K562 (cell line): ENCODE results near the gene REG4. TPM values are rescaled to one million over a fixed set of nuclear protein-coding genes. Genes with fewer than 3 reads are reported as not detected.

Experiments
- ARID2 ChIP-seq: fragments of 450-650 bp; IDR thresholded peaks from 2 replicates; pipeline ENCODE4 v1.6.1; 2017; ENCODE audit warnings: antibody characterized with exemption, mild to moderate bottlenecking
- CBFA2T2 ChIP-seq: fragments of 450-650 bp; conservative IDR thresholded peaks from 2 replicates; pipeline ENCODE4 v1.6.1; 2017; ENCODE audit warnings: mild to moderate bottlenecking
- CBFB ChIP-seq: sonication (generic); formaldehyde crosslinking; IDR thresholded peaks from 2 replicates; pipeline ENCODE4 v1.4.0; 2020; ENCODE audit warnings: mild to moderate bottlenecking, missing genetic modification reagents
- DDX20 ChIP-seq: fragments of 450-650 bp; IDR thresholded peaks from 2 replicates; pipeline ENCODE4 v1.6.1; 2016; ENCODE audit warnings: missing genetic modification characterization, low read depth, mild to moderate bottlenecking, missing compliant biosample characterization, moderate library complexity
- DIDO1 ChIP-seq: fragments of 450-650 bp; IDR thresholded peaks from 2 replicates; pipeline ENCODE4 v1.6.1; 2016; ENCODE audit warnings: low read depth, missing biosample characterization, missing genetic modification characterization
- HDAC2 ChIP-seq: fragments of 450-650 bp; IDR thresholded peaks from 2 replicates; pipeline ENCODE4 v1.6.1; 2016; ENCODE audit warnings: mild to moderate bottlenecking
- MAFF ChIP-seq: IDR thresholded peaks from 2 replicates; pipeline ENCODE4 v1.6.1; 2012; ENCODE audit warnings: low read length, improper control_type of control experiment
- PCBP1 ChIP-seq: fragments of 200-400 bp; formaldehyde crosslinking; IDR thresholded peaks from 2 replicates; pipeline ENCODE4 v1.6.1; 2018; ENCODE audit warnings: mild to moderate bottlenecking, low read depth, low read length; ENCODE audit not compliant: poor library complexity, severe bottlenecking
- PHF20 ChIP-seq: fragments of 450-650 bp; IDR thresholded peaks from 2 replicates; pipeline ENCODE4 v1.6.1; 2018; ENCODE audit not compliant: partially characterized antibody
- YBX1 ChIP-seq: fragments of 450-650 bp; IDR thresholded peaks from 2 replicates; pipeline ENCODE4 v1.7.1; 2016; ENCODE audit warnings: mild to moderate bottlenecking
- ZFP36 ChIP-seq: fragments of 150-350 bp; IDR thresholded peaks from 2 replicates; pipeline ENCODE4 v1.6.1; 2018; ENCODE audit warnings: low read length, low read depth; ENCODE audit not compliant: partially characterized antibody
- polyA plus RNA-seq, 8 experiments: library from polyadenylated mRNA; depleted of rRNA in 4 of 8; stranded (reverse) in 5 of 8; unstranded in 3 of 8; fragments of >200 nt; fragmentation: Nextera tagmentation in 2 of 8; fragmentation: Illumina TruSeq in 1 of 8; extraction: Ambion mirVana in 2 of 8; extraction: Trizol in 1 of 8; gene quantifications; 2 replicates each; pipeline versions ENCODE4 v1.2.1 to v1.2.3, GENCODE V29; 2011 to 2014; ENCODE audit warnings: inconsistent platforms in 1 of 8, missing spikeins in 1 of 8
- total RNA-seq, 7 experiments: library from RNA; depleted of rRNA in 6 of 7; stranded (reverse); fragments of >200 nt in 6 of 7; fragmentation: Illumina TruSeq in 2 of 7; extraction: Trizol in 2 of 7; gene quantifications; 2 replicates each; pipeline versions ENCODE4 v1.2.1 to v1.2.3, GENCODE V29; 2011 to 2021; ENCODE audit warnings: low replicate concordance in 1 of 7
- TF ChIP-seq, protein P1 (sequence below), 2 experiments: IDR thresholded peaks in 1 of 2; conservative IDR thresholded peaks in 1 of 2; 2 replicates each; pipeline ENCODE4 v1.6.1; 2016; ENCODE audit warnings: low read depth in 2 of 2, mild to moderate bottlenecking in 1 of 2, missing compliant biosample characterization in 1 of 2, missing genetic modification characterization in 1 of 2, moderate library complexity in 1 of 2
- TF ChIP-seq, protein P2 (sequence below): fragments of 450-650 bp; formaldehyde crosslinking; IDR thresholded peaks from 2 replicates; pipeline ENCODE4 v1.4.0; 2020; ENCODE audit warnings: mild to moderate bottlenecking, moderate library complexity
- TF ChIP-seq, protein P3 (sequence below): fragments of 250-450 bp; sonication (Bioruptor Pico); IDR thresholded peaks from 2 replicates; pipeline ENCODE4 v1.8.0; 2022; ENCODE audit warnings: inconsistent platforms, mild to moderate bottlenecking, moderate library complexity, borderline replicate concordance
- TF ChIP-seq, protein P4 (sequence below): fragments of 200-800 bp; sonication (Bioruptor generic); IDR thresholded peaks from 2 replicates; pipeline ENCODE4 v1.6.1; 2017; ENCODE audit warnings: missing genetic modification characterization, missing compliant biosample characterization
- TF ChIP-seq, protein P5 (sequence below): fragments of 450-650 bp; IDR thresholded peaks from 2 replicates; pipeline ENCODE4 v1.7.0; 2016; ENCODE audit warnings: borderline replicate concordance
- TF ChIP-seq, protein P6 (sequence below): fragments of 450-650 bp; IDR thresholded peaks from 2 replicates; pipeline ENCODE4 v1.6.1; 2017; ENCODE audit warnings: mild to moderate bottlenecking, moderate library complexity

The REG4 gene
- total and polyA plus RNA-seq, 9 of the 15 experiments (the other 6 are each of a cell fraction or from before 2014, with no cell fraction given): not detected

DNA sequence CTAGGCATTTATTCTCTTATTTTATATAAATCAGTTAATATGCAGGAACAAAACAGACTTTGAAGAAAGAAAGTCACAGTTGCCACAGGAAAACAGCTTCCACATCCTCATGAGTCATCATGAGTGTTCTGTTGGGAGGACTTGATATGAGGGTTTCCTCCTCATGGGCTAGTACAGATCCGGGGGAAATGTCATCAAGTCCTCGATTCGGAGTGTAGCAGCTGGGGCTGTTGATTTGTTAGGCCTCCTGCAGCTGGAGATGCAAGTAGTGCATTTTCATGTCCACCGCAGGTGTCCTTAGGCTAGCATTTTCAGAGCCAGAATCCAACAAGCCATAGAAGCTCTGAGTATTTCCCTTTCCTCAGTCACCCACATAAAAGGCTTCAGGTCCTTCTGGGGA lies 48.4 kb upstream of the REG4 start (continued):
- TF ChIP-seq, protein P1, sequence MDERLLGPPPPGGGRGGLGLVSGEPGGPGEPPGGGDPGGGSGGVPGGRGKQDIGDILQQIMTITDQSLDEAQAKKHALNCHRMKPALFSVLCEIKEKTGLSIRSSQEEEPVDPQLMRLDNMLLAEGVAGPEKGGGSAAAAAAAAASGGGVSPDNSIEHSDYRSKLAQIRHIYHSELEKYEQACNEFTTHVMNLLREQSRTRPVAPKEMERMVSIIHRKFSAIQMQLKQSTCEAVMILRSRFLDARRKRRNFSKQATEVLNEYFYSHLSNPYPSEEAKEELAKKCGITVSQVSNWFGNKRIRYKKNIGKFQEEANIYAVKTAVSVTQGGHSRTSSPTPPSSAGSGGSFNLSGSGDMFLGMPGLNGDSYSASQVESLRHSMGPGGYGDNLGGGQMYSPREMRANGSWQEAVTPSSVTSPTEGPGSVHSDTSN (CRISPR knock-in tag; IDR thresholded peaks at IDR 0.05; ENCODE audit: low read depth): no peak
- TF ChIP-seq, protein P1 (tag; conservative IDR thresholded peaks at IDR 0.05; ENCODE audit: low read depth): peak; percentile 73
- TF ChIP-seq MAFF: peak; percentile 76; the same call in 1 of the 2 replicates
- TF ChIP-seq ZFP36: no peak
- TF ChIP-seq, protein P2, sequence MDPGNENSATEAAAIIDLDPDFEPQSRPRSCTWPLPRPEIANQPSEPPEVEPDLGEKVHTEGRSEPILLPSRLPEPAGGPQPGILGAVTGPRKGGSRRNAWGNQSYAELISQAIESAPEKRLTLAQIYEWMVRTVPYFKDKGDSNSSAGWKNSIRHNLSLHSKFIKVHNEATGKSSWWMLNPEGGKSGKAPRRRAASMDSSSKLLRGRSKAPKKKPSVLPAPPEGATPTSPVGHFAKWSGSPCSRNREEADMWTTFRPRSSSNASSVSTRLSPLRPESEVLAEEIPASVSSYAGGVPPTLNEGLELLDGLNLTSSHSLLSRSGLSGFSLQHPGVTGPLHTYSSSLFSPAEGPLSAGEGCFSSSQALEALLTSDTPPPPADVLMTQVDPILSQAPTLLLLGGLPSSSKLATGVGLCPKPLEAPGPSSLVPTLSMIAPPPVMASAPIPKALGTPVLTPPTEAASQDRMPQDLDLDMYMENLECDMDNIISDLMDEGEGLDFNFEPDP (CRISPR knock-in tag): no peak
- TF ChIP-seq, protein P3, sequence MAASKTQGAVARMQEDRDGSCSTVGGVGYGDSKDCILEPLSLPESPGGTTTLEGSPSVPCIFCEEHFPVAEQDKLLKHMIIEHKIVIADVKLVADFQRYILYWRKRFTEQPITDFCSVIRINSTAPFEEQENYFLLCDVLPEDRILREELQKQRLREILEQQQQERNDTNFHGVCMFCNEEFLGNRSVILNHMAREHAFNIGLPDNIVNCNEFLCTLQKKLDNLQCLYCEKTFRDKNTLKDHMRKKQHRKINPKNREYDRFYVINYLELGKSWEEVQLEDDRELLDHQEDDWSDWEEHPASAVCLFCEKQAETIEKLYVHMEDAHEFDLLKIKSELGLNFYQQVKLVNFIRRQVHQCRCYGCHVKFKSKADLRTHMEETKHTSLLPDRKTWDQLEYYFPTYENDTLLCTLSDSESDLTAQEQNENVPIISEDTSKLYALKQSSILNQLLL: no peak
- TF ChIP-seq, protein P4, sequence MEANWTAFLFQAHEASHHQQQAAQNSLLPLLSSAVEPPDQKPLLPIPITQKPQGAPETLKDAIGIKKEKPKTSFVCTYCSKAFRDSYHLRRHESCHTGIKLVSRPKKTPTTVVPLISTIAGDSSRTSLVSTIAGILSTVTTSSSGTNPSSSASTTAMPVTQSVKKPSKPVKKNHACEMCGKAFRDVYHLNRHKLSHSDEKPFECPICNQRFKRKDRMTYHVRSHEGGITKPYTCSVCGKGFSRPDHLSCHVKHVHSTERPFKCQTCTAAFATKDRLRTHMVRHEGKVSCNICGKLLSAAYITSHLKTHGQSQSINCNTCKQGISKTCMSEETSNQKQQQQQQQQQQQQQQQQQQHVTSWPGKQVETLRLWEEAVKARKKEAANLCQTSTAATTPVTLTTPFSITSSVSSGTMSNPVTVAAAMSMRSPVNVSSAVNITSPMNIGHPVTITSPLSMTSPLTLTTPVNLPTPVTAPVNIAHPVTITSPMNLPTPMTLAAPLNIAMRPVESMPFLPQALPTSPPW (CRISPR knock-in tag): peak; percentile 44; the same call in 1 of the 2 replicates
- TF ChIP-seq ARID2: no peak
- TF ChIP-seq, protein P5, sequence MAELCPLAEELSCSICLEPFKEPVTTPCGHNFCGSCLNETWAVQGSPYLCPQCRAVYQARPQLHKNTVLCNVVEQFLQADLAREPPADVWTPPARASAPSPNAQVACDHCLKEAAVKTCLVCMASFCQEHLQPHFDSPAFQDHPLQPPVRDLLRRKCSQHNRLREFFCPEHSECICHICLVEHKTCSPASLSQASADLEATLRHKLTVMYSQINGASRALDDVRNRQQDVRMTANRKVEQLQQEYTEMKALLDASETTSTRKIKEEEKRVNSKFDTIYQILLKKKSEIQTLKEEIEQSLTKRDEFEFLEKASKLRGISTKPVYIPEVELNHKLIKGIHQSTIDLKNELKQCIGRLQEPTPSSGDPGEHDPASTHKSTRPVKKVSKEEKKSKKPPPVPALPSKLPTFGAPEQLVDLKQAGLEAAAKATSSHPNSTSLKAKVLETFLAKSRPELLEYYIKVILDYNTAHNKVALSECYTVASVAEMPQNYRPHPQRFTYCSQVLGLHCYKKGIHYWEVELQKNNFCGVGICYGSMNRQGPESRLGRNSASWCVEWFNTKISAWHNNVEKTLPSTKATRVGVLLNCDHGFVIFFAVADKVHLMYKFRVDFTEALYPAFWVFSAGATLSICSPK: no peak
- no peak for TF ChIP-seq DDX20 (tag)
- TF ChIP-seq CBFB (CRISPR knock-in tag): no peak
- TF ChIP-seq YBX1: no peak
- TF ChIP-seq, protein P6, sequence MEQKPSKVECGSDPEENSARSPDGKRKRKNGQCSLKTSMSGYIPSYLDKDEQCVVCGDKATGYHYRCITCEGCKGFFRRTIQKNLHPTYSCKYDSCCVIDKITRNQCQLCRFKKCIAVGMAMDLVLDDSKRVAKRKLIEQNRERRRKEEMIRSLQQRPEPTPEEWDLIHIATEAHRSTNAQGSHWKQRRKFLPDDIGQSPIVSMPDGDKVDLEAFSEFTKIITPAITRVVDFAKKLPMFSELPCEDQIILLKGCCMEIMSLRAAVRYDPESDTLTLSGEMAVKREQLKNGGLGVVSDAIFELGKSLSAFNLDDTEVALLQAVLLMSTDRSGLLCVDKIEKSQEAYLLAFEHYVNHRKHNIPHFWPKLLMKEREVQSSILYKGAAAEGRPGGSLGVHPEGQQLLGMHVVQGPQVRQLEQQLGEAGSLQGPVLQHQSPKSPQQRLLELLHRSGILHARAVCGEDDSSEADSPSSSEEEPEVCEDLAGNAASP: no peak
- no peak for TF ChIP-seq PHF20
- peak; percentile 90 for TF ChIP-seq CBFA2T2
- no peak for TF ChIP-seq DIDO1 (tag)
- no peak for TF ChIP-seq PCBP1
- TF ChIP-seq HDAC2: peak; percentile 28; the same call in 1 of the 2 replicates
